Pancreas (tissue), 10 donors: ENCODE results near the gene ERICH6. TPM values are rescaled to one million over a fixed set of nuclear protein-coding genes. Genes with fewer than 3 reads are reported as not detected.
A peak's percentile ranks its signal among the peaks of the same experiment; 100 is the strongest.

Source experiments
- ATAC-seq, 4 donors: fragments of 200-7000 bp; cut with Tn5 transposase; one replicate each; pipeline versions ENCODE4 v1.8.0 to v1.9.1; 2020; ENCODE audit warnings: mild to moderate bottlenecking in 4 of 4, moderate library complexity in 4 of 4
- DNase-seq, 6 donors: peaks; one replicate each; pipeline ENCODE4 v3.0.0-alpha.2; 2020
- FAIRE-seq: peaks from 2 replicates; lab custom pipeline; 2012; peaks lifted over from hg19 to GRCh38; lab: Jason Lieb, UNC
- H3K27ac ChIP-seq, 4 donors: fragments of 200-600 bp; sonication (generic); 1 replicate in 3 of 4; 2 replicates in 1 of 4; pipeline versions ENCODE4 v1.5.0 to v1.8.0; 2020
- H3K27me3 ChIP-seq, 4 donors: fragments of 200-600 bp; one replicate each; pipeline ENCODE4 v1.8.0; 2021
- H3K36me3 ChIP-seq, 3 donors: fragments of 200-600 bp; sonication (generic) in 1 of 3; one replicate each; pipeline versions ENCODE4 v1.5.0 to v1.8.0; 2020 to 2021
- H3K4me1 ChIP-seq, 3 donors: fragments of 200-600 bp; one replicate each; pipeline ENCODE4 v1.8.0; 2021
- H3K4me3 ChIP-seq, 4 donors: fragments of 200-600 bp; sonication (generic) in 2 of 4; one replicate each; pipeline versions ENCODE4 v1.5.0 to v1.8.0; 2020 to 2021
- H3K9me3 ChIP-seq, 4 donors: fragments of 200-600 bp; one replicate each; pipeline ENCODE4 v1.8.0; 2021
- CTCF ChIP-seq, 4 donors: fragments of 200-600 bp; sonication (generic) in 3 of 4; IDR thresholded peaks; one replicate each; pipeline versions ENCODE4 v1.5.0 to v1.8.0; 2021; ENCODE audit warnings: antibody characterized with exemption in 4 of 4
- WGBS, 2 donors: extraction: QIAGEN DNeasy Blood & Tissue Kit; methylation state at CpG; one replicate each; pipeline ENCODE4 v1.1.7; 2013; 5-methylcytosine and 5-hydroxymethylcytosine counted together
- intact Hi-C, 3 donors: fragments of 100-400 bp; cut with DNase I; formaldehyde crosslinking; loops; one replicate each; pipeline versions ENCODE4 v1.11.1 to v1.14.2; 2022
- polyA plus RNA-seq, 2 donors: library from polyadenylated mRNA; stranded (reverse); fragments of 200-250 nt; gene quantifications; one replicate each; pipeline ENCODE4 v1.2.3, GENCODE V29; 2013
- total RNA-seq, 6 donors: library from RNA; stranded (reverse); fragmentation: NEBNext Ultra II Directional in 4 of 6; extraction: Animal tissue kit (Norgen Biotek cat#: 25700) in 4 of 6; gene quantifications; one replicate each; pipeline versions ENCODE4 v1.2.1 to v1.2.4, GENCODE V29; 2021 to 2023
- donor health status: healthy with polysubstance abuse.
- donor health status: DM: no; HTN: no; CAD: no; lungs with moderate emphysema.
- donor health status: DM: no; HTN: no; CAD: no.
- donor health status: control.
- donor health status: control.
- donor health status: Bipolar disorder and iron deficiency.
- donor health status: DM: yes; HTN: yes; CAD: no.
- donor health status: DM: no; HTN: no; CAD: no.
- donor health status: DM: no; HTN: no; CAD: no.
- donor health status: DM: yes; HTN: yes; CAD: no.

ERICH6 gene
- total and polyA plus RNA-seq, 8 donors, result 0.09 TPM; not detected in 7

DNA sequence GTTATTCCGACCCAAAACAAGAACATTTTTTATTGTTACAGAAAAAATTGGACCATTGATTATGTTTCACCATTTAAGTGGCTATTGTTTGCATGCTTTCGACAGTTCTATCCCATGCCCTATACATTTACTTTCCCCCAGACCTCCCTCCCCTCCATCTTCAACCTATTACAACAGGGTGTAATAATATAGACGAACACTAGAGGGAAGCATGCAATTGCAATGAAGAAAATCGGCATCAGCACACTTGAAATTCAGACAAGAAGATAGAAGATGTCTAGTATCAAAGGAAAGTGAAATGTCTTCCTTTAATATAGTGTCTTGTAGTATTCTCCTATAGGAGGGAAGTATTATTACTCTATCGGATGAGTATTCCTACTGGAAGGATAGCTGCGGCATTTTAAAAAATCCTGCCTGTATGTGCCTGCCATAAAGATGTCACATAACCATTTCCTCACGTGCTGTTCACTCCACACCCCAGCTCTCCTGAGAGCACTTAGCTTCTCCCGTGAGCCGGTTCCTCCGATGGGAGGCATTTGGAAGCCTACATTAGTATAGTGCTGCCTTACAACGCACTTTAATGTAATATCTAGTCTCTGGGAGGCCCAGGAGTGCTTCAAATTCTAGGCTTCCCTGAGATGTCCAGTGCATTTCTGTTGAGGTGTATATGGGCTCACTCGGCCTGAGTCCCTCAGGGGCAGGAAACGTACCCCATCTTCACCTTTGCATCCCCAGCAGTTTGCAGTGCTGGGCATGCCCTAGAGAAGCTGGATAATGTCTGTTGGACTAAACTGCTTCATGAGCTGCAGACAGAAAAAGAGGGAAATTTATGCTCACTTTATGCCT, 17.8 kb upstream of the ERICH6 start:
- H3K4me3 ChIP-seq, result no peak overlapping the region
- no peaks in the 10 kb centered on the region for H3K27me3 ChIP-seq
- no peaks in the 10 kb centered on the region for H3K9me3 ChIP-seq
- FAIRE-seq, result peak; percentile 85
- WGBS, 2 donors, result 12 to 16% methylated on average over 13 of the region's 13 CpGs
- intact Hi-C loops, result loop anchor here in 2 of 3 donors (5.0 to 10.0 kb wide), 4 partner anchors 63 to 433 kb away; no protein-coding TSS in a partner anchor
- no peaks in the 10 kb centered on the region for H3K4me1 ChIP-seq
- DNase-seq, result no peak
- peak; percentile 69 to 96 (median 90) for ATAC-seq
- TF ChIP-seq CTCF (IDR thresholded peaks at IDR 0.05), result peak; percentile 43 to 84 (median 66)
- no peak overlapping the region for H3K27ac ChIP-seq
- no peaks in the 10 kb centered on the region for H3K36me3 ChIP-seq

GRCh38 chr3:150720444-150720843, 16.7 kb upstream of the ERICH6 start:
- Histone ChIP-seq H3K27ac (no peak overlapping the region), H3K4me1 (no peaks in the 10 kb centered on the region), H3K36me3 (no peaks in the 10 kb centered on the region), H3K9me3 (no peaks in the 10 kb centered on the region), H3K27me3 (no peaks in the 10 kb centered on the region), H3K4me3 (no peak overlapping the region)
- no peak for TF ChIP-seq CTCF (IDR thresholded peaks at IDR 0.05)
- ATAC-seq, result no peak
- no peak for FAIRE-seq
- WGBS, 2 donors, result 64 to 72% methylated on average over 3 of the region's 3 CpGs
- intact Hi-C loops, result loop anchor here in 2 of 3 donors (5.0 to 10.0 kb wide), 4 partner anchors 64 to 434 kb away; no protein-coding TSS in a partner anchor
- no peak for DNase-seq

DNA sequence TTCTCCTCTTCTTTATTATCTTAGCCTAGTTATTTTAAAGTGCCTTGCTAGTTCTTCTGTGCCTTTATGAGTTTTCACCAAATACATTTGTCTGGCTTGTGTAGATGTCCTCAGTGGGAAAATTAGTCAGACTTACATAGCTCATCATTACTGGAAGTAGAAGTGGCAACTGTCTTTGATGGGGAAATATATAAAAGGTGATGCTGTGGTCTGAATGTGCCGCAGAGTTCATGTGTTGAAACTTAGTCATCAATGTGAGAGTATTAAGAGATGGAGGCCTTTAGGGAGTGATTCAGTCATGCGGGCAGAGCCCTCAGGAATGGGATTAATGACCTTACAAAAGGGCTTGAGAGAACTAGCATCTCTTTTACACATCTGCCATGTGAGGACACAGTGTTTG, 6.4 kb upstream of the ERICH6 start:
- intact Hi-C loops, result no loop called here
- Histone ChIP-seq H3K27me3 (no peaks in the 10 kb centered on the region), H3K4me1 (no peaks in the 10 kb centered on the region), H3K9me3 (no peaks in the 10 kb centered on the region), H3K36me3 (no peaks in the 10 kb centered on the region), H3K4me3 (no peak overlapping the region), H3K27ac (no peak overlapping the region)
- no peak for ATAC-seq
- no peak for TF ChIP-seq CTCF (IDR thresholded peaks at IDR 0.05)
- WGBS, 2 donors, result 88 to 99% methylated on average over 2 of the region's 2 CpGs
- FAIRE-seq, result no peak
- no peak for DNase-seq

GRCh38 chr3:150703299-150703755, 393 bp downstream of the ERICH6 start:
- no peaks in the 10 kb centered on the region for H3K27me3 ChIP-seq
- intact Hi-C loops, result no loop called here
- no peaks in the 10 kb centered on the region for H3K9me3 ChIP-seq
- 1 to 2% methylated on average over 14 to 29 of the region's 29 CpGs for WGBS, 2 donors
- ATAC-seq (peak; percentile 29 to 70 (median 61)), DNase-seq (peak in 3 of 6 donors; percentile 39 to 65 (median 48)), FAIRE-seq (no peak)
- H3K36me3 ChIP-seq, result no peaks in the 10 kb centered on the region
- no peak for TF ChIP-seq CTCF (IDR thresholded peaks at IDR 0.05)
- peak overlapping the region in 2 of 4 donors; percentile 11 to 27 for H3K27ac ChIP-seq
- no peaks in the 10 kb centered on the region for H3K4me1 ChIP-seq
- H3K4me3 ChIP-seq, result peak overlapping the region; percentile 30 to 69 (median 42)
